Measurements from ENCODE around the gene STK32C. TPM values are rescaled to one million over a fixed set of nuclear protein-coding genes. Genes with fewer than 3 reads are reported as not detected.

STK32C gene
- total RNA-seq, 4 donors from 2014 or later, result 5.0 to 8.9 (median 8.1) TPM

- no peak for TF ChIP-seq CTCF (IDR thresholded peaks at IDR 0.05)
- DNase-seq (ENCODE audit: low spot score) (no peak), ATAC-seq (ENCODE audit: low FRiP score) (no peak)
Measured at GRCh38 chr10:132334631-132335188, 27.0 kb upstream of the STK32C start.

- ATAC-seq (ENCODE audit: low FRiP score), result no peak
- no peak for DNase-seq (ENCODE audit: low spot score)
- no peak for TF ChIP-seq CTCF (IDR thresholded peaks at IDR 0.05)
Measured at GRCh38 chr10:132333386-132333785, 25.6 kb upstream of the STK32C start.

- DNase-seq (ENCODE audit: low spot score) (no peak), ATAC-seq (ENCODE audit: low FRiP score) (peak; percentile 9)
- no peak for TF ChIP-seq CTCF (IDR thresholded peaks at IDR 0.05)
Measured at GRCh38 chr10:132332433-132332754, 24.6 kb upstream of the STK32C start.

GRCh38 chr10:132331601-132332432 is 24.1 kb upstream of the STK32C start, which contains the start of gene LRRC27:
Gene LRRC27 (plus strand): TSS chr10:132332193. CDS start chr10:132333525, 1,332 bp downstream.
- no peak for TF ChIP-seq CTCF (IDR thresholded peaks at IDR 0.05)
- DNase-seq (ENCODE audit: low spot score), result peak; percentile 97
- ATAC-seq (ENCODE audit: low FRiP score), result peak; percentile 95

GRCh38 chr10:132330486-132330833 is 22.7 kb upstream of the STK32C start:
- DNase-seq (ENCODE audit: low spot score) (no peak), ATAC-seq (ENCODE audit: low FRiP score) (no peak)
- TF ChIP-seq CTCF (IDR thresholded peaks at IDR 0.05), result no peak

GRCh38 chr10:132329565-132330485 is 22.1 kb upstream of the STK32C start:
- TF ChIP-seq CTCF (IDR thresholded peaks at IDR 0.05), result no peak
- ATAC-seq (ENCODE audit: low FRiP score), result no peak

More at GRCh38 chr10:132329565-132330485, 22.1 kb upstream of the STK32C start:
- DNase-seq (ENCODE audit: low spot score), result no peak

Measured in omental fat pad (tissue), 4 donors.